GM18519 (cell line): ENCODE results near the gene SSRP1.
"Not testable (repeated sequence)": the region's sequence is repeated elsewhere in the genome, so short reads cannot be mapped to it uniquely, and the experiment has no call there.

Source experiments
- ATAC-seq: cut with Tn5 transposase; IDR thresholded peaks from one replicate; pipeline ENCODE4 v1.9.1; 2021; ENCODE audit warnings: mild to moderate bottlenecking, moderate library complexity; ENCODE audit not compliant: unreplicated experiment, low FRiP score

Gene SSRP1

DNA sequence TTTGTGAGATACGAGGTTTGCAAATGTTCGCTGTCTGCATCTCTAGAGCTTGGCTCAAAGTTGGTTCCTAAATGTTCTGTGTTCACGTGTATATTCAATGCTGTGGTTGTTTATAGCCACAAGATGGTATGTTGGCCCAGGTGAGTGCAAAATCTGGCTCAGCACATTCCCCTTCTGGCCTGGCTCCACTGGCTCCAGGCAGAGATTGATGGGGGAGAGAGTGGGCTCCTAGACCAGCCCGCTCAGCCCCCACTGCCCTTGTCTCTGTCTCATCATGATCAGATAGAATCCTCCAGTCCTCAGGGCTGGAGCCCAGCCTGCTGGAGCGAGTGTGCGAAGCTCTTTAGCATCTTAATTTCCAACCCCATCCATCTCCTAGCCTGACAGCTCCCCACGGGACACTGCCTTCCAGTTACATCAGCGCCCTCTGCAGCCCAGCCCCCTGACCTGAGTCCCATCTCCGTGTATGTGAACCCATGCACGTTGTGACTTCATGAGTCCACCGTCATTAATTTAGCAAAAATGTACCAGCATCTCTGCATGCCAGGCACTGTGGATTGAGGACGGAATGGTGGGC is 4.4 kb upstream of the SSRP1 start:
- no peak for ATAC-seq

GRCh38 chr11:57339328-57339727 is 3.6 kb upstream of the SSRP1 start:
- ATAC-seq, result no peak

DNA sequence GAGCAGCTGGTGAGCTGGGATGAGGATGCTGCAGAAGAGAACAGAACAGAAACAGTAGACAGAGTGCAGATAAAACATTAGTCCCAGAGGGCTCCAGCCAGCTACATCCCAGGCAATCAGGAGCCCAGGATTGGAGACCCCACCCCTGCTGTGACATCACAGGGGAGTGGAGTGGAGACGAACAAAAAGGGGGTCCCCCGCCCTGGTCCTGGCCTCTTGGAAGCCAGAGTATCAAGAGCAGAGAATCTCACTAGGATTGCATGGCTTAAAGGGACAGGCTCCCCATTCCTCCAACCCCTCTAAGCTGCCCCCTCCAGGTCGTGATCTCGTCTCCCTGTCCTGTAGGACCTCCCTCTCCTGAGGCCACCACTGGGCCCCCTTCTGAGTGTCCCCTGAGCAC is 2.5 kb upstream of the SSRP1 start, which contains the start of gene P2RX3:
Gene P2RX3 (plus strand): TSS at position 211 of the 400 bp plus-strand sequence. CDS start 199 bp downstream, outside the sequence.
- no peak for ATAC-seq

- ATAC-seq, result not testable (repeated sequence)
Measured at GRCh38 chr11:57336856-57337255, 1.2 kb upstream of the SSRP1 start.

- no peak for ATAC-seq
Measured at GRCh38 chr11:57336111-57336666, 497 bp upstream of the SSRP1 start.

DNA sequence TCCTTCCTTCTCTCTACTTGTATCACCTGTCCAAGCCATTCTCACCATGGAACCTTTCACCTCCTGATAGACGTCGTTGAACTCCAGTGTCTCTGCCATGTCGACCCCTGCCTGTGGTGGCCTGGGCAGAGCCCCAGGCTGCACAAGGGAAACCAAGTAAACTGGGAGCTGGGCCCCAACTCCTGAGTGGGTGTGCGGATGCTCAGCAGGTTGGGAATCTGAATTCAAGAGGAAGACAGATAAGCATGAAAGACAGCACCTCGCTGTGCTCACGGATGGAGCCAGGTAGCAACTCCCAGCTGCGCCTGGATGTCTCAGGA is 709 bp downstream of the SSRP1 start:
- ATAC-seq, result peak; percentile 5

DNA sequence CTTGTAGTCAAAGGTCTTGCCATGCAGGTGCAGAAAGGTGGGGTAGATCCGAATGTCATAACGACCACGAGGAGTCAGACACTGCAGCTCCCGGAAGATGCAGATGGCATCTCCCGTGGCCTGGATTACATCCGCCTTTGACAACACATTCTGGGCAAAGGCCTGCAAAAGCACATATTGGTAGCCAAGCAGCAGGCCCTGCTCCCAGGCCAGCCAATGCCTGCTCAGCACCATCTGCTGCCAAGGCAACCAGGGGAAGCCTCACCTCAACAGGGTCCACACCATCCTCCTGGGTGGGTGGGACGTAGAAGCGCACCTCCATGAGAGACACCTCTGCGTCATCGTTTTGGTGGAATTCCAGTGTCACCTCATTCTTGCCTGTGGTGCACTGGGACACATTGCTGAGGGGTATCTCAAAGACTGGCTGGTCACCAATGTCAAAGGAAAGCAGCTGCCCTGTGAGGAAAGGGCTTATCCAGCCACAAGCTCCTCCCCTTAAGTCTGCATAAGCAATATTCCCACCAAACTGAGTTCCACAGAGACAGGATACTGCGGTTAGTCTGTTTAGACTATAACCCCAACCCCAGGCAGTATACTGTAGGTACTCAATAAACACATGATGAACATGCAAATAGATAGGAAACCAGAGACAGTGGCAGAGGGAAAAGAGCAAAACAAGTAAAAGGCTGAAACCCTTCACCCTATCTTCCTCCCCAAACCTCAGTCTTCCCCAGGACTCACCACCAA is 2.8 kb downstream of the SSRP1 start:
- no peak for ATAC-seq

- no peak for ATAC-seq
Measured at GRCh38 chr11:57331720-57332119, 4.0 kb downstream of the SSRP1 start.

DNA sequence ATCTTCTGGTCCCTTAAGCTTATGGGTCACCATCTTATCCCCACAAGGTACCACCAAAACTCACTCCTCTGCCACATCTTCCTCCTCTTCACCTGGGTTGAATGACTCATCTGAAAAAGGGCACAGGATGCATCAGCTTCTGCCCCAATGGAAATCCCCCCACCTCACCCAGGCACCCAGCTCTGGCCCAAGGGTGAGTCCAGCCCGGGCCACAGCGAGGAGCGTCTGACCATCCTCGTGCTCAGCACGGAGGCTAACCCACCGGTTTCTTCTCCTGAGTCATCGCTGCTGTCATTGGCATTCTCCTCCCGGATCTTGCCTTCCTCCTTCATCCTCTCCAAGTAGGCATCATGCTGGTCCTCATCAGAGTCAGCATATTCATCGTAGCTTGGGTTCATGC is 5.7 kb downstream of the SSRP1 start:
- ATAC-seq, result no peak

DNA sequence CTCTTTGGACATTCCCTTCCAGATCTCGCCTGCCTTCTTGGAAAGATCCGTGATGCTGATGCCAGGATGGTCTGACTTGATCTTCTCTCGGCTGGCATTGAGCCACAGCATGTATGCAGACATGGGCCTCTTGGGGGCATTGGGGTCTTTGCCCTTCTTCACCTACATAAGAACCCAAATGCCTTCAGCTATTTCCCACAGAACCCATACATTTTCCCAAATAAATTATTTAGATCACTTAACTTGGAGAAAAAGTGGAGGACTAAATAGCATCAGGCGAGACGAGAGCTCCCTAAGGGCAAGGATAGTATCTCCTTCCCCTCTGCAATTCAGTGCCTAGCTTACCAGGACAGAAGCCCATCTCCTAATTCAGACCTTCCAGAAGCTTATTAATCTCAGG is 8.0 kb downstream of the SSRP1 start:
- no peak for ATAC-seq

GRCh38 chr11:57325735-57326048 is 10.0 kb downstream of the SSRP1 start:
- ATAC-seq, result no peak

- ATAC-seq, result peak; percentile 85
Measured at GRCh38 chr11:57324886-57325734, 10.6 kb downstream of the SSRP1 start, which contains the start of gene TNKS1BP1. Gene TNKS1BP1 (minus strand): TSS chr11:57324952. CDS start chr11:57321885, 3,067 bp downstream.

GRCh38 chr11:57324154-57324885 is 11.4 kb downstream of the SSRP1 start:
- peak; percentile 1 for ATAC-seq

DNA sequence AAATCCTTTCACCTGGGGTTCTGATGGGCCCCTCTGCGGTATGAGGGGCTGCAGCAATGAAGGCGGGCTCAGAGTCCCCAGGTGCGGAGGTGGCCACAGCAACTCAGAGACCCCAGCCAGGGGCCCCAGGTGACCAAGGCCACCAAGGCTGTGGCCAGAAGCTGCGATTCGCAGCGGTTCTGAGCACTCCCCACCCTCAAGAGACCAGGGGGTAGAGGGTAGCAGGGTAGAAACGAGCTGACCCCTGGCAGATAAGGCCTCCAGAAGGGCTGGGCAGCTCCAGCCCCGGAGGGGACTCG is 11.9 kb downstream of the SSRP1 start:
- ATAC-seq, result no peak

- no peak for ATAC-seq
Measured at GRCh38 chr11:57323167-57323854, 12.4 kb downstream of the SSRP1 start.

DNA sequence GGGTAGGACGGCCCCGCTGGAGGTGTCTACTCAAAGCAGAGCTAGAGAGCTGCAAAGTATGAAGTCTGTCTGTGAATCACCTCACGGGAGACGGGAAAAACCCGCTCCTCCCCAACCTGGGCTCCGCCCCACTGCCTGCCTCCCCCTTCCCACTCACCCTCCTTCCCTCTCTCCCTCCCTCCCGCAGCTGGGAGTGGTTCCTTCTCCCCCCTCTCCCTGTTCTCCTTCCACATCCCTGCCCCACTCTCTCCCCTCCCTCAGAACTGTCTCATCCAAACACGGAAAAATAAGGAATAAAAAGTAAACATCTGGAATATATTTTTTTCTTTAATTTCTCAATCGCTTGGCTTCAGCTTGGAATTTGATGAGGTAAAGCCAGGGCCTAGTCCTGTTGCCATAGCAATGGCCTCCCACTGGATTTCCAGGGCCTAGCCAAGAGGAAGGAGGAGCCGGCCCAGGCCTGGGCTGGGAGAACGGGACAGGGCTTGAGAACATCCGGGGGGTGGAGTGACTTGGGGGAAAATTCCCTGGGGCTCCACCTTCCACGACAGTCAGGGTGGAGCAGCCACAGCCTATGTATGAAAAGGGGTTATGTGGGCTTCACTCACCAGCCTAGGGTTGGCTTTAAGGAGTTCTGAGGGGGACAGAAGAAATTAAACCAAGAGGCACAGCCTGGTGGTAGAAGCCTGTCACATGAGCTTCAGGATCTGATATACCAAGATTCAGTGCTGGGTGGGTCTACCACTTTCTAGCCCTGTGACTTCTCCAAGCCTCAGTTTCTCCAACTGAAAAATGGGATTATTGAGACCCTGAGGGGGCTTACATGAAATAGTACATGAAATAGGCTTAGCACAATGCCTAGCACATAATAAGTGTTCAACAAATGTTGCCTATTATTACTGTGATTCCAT is 13.2 kb downstream of the SSRP1 start:
- no peak for ATAC-seq

GRCh38 chr11:57321388-57322255 is 14.1 kb downstream of the SSRP1 start:
- ATAC-seq, result no peak

GRCh38 chr11:57320719-57321387 is 14.8 kb downstream of the SSRP1 start:
- ATAC-seq, result no peak
